SW480 (cell line): ENCODE measurements around the gene MS4A4E.
"Not testable (repeated sequence)": the region's sequence is repeated elsewhere in the genome, so short reads cannot be mapped to it uniquely, and the experiment has no call there.

Source experiments
- DNase-seq: peaks from one replicate; pipeline ENCODE4 v3.0.0-alpha.2; 2016; ENCODE audit warnings: low spot score

The MS4A4E gene

DNA sequence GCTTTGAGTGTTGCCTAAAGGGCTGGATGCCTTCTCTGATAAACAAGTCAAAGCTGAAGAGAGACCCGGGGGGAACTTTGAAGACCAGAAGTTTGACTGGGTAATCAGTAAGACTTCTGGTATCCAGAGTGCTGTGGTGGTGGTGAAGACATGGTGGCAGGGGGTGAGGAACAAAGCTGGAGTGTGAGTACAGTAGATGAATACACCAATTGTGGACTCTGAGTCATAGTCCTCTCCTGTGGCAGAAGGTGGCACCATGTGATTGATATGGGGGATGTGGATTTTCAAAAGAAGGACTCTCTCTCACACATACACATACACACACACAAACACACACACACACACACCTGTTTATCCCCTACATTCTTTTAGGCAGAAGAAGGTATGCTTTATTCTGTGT lies 72.4 kb downstream of the MS4A4E start:
- peak; percentile 33 for DNase-seq

DNA sequence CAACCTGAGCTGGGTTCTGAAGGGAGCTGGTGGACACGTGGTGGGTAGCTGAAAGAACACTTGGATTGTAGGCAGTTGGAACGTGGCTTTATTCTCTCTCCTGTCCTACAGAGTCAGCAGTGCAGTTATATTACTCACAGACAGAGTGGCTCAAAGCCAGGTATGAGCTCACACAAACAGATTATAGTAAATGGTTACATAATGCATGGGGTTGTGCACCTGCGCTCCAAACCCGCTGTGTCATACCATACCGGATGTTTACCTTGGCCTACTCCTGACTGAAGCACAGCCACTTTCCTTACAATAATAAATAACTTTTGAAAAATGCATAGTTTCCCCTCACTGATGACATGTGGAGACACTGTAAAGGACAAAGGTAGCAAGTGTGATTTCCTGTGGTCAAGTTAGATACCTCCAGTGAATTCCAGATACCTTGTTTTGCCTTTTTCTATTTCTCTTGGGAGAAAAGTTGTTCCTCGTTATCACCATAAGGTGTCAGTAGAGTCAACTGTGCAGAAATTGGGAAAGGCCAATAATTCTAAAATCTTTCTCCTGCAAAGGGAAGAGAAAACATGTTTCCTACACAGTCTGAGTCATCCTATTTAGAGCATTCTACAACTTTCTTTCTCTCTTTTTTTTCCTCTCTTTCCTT lies 73.5 kb downstream of the MS4A4E start:
- DNase-seq = no peak

DNA sequence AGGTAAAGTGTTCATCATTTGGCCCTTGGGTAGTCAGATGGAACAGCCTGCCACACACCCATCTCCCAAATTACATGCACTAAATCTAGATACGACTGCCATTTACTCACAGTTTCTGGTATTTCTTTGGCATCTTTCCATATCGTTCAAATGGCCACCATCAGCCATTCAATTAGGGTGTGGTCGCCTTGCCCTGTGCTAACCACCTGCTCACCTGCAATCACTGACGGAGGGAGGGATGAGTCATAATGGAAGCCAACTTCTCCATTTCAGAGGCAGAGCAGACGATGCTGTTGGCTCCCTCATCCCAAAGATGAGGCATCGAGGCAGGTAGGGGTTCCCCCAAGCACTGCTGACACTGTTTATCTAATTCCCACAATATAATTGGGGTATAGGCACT lies 74.6 kb downstream of the MS4A4E start:
- peak; percentile 25 for DNase-seq

DNA sequence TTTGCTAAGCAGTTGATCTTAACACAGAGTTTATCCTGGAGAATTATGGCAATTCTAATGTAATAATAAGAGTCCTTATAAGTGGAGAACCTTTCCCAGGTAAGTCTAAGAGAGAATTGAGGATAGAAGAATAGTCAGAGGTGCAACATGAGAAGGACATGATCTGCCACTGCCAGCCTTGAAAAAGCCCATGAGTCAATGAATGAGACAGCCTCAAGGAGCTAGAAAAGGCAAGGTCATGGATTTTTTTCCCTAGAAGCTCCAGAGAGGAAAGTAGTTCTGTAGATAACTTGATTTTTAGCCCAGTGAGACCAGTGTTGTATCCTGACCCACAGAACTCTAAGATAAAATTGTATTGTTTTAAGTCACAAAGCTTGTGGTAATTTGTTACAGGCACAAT lies 77.0 kb downstream of the MS4A4E start:
- no peak for DNase-seq

DNA sequence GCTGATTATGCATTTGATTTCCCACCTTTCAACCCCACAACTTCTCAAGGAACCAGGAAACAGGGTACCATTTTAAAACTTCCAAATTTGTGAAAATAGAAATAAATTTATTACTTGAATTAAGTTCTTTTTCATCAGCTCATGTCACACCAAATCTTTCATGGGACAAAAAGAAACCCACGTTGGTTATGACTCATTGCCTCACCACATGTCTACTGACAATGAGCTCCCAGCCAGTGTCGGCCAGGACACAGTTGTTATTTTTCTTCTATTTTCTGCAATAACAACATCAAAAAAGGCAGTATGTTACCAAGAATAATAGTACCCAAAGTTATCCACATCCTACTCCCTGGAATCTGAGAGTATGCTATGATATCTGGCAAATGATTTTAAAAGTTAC lies 77.4 kb downstream of the MS4A4E start:
- DNase-seq = no peak

DNA sequence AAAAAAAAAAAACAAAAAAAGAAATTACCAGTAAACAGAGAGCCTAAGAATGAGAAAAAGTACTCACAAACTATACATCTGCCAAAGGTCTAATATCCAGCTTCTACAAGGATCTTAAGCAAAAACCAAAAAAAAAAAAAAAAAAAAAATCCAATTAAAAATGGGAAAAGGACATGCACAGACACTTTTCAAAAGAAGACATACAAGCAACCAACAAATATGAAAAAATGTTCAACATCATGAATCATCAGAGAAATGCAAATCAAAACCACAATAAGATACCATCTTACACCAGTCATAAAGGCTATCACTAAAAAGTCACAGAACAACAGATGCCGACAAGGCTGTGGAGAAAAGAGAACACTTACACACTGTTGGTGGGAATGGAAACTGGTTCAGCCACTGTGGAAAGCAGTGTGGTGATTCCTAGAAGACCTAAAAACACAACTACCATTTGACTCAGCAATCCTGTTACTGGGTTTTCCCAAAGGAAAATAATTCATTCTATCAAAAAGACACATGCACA lies 78.3 kb downstream of the MS4A4E start:
- DNase-seq = peak; percentile 21

DNA sequence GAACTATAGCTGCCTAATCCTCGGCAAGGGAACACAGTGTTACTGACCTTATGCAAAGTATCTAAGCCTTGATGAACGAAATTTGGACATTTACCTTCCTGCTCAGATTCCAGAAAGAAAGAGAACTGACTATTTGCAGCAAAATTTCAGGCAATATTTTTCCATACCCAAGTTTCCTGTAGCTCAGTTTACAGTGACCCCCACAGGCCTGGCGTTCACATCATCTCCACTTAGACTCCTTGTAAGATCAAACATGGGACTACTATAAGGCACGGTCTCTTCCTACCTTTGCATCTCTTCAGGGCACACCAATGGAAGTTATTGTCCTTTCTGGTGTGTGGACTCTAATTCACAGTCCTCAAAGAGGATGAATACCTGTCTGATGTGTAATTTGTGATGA lies 81.2 kb downstream of the MS4A4E start:
- DNase-seq = no peak

DNA sequence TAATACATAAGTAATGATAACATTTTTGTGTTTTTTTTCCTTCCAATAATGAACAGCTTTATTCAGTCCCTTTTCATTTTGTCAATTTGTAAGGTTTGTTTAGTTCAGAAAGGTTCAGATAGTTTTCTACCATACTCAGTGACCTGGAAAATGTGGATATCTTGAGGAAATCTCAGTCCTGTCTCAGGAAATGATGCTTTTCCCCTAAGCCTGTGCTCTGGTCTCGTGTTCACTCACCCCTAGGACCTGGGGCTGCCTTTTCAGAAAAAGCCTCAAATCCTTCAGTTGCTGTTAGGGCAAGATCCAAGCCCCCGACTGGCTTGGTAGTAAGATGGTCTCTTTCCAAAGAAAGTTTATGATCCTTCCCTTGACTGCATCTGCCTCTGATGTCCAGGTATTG lies 81.8 kb downstream of the MS4A4E start:
- no peak for DNase-seq

DNA sequence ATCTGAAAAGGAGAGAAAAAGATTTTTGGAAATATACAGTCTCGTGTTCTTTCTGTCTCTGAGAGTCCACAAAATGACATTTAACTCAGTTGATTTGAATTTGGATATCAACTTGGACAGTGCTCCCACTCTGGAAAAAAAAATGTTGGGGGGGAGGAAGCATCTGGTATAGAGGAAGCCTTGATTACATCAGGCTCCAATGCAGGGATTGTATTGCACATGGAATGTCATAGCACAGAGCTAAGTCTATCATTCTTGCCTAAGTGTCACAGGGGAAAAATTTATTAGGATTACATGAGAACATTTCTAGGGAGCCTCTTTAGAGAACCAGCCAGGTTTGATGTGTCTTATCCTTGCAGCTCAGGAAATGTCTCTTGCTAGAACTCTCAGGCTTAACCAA lies 83.1 kb downstream of the MS4A4E start:
- DNase-seq = no peak

DNA sequence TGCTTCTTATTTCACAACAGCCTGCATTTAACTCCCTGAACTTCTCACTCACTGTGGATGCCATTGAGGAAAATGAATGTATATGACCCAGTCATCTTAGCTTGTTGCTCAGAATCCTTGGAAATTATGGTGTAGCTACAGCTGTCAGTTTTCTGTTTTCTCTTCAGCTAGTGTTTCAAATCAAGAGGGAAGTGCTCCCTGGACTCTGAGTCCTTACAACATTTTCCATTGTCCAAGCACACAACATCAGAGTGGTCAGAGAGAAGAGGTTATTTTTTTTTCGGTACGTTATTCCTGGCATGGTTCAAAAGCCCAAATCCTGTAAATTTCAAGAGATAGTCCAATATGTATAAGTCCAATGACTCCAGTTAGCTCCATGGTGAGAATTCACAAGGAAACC lies 83.7 kb downstream of the MS4A4E start:
- DNase-seq = no peak

DNA sequence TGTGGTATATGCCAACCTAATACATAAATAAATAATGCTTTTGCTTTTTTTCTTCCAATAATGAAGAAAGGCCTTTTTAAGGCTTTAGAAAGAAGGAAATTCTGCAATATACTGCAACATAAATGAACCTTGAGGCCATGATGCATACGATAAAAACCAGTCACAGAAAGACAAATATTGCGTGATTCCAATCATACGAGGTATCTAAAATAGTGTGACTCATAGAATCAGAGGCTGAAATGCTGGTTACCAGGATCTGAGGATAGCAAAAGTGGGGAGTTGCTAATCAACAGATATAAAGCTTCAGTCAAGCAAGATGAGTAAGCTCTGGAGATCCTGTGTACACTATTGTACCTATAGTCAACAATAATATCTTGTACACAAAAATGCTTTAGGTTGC lies 84.3 kb downstream of the MS4A4E start:
- no peak for DNase-seq

DNA sequence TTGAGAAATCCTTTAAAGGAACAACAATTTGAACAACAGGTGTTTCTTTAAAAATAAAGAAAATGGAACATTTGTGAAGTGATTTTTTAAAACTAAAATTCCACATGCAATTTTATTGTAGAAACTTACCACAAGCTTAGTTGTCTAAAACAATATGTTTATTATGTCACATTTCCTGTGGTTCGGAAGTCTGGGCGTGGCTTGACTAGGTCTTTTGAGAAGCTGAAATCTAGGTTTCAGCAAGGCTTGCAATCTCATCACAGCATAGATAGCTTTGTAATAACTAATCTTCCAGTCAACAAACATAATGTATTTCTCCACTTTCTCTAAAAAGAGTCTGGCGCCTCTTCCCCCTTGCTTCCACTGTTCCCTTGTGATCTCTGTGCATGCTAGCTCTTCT lies 87.0 kb downstream of the MS4A4E start:
- no peak for DNase-seq

DNA sequence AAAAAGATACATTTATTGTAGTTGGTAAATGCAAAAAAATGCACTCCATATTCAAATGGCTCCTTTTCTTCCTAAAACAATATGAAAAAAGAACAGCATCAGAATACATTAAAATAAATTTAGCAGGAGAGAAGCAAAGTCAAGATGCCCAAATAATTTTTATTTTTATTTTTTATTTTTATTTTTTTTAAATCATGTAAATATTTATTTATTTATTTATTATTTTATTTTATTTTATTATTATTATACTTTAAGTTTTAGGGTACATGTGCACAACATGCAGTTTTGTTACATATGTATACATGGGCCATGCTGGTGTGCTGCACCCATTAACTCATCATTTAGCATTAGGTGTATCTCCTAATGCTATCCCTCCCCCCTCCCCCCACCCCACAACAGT lies 90.2 kb downstream of the MS4A4E start:
- not testable (repeated sequence) for DNase-seq

DNA sequence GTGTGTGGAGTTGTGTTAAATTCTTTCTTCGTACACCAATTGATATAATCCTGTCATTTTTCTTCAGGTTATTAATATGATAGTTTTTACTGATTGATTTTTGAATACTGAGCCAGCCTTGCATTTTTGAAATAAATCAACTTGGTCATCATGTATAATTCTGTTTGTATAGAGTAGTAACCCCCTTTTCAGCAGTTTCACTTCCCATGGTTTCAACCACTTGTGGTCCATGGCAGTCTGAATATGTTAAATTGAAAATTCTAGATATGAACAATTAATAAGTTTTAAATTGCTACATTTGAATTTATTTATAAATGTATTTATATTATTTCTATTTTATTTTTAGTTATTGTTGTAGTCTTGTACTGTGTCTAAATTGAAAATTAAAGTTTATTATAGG lies 92.7 kb downstream of the MS4A4E start:
- DNase-seq = no peak
